PC-3 (cell line): Measurements from ENCODE around the gene E2F8.

Experiments used
- CTCF ChIP-seq: fragments of 300-600 bp; sonication (generic); conservative IDR thresholded peaks from 2 replicates; pipeline ENCODE4 v1.5.1; 2017; ENCODE audit warnings: antibody characterized with exemption, low read depth, mild to moderate bottlenecking, low read length
- EZH2phosphoT487 ChIP-seq: fragments of 300-600 bp; sonication (generic); IDR thresholded peaks from 2 replicates; pipeline ENCODE4 v1.6.1; 2018; ENCODE audit warnings: mild to moderate bottlenecking, antibody characterized with exemption, low read length, borderline replicate concordance

GRCh38 chr11:19218216-19218615 lies 22.5 kb downstream of the E2F8 start:
- TF ChIP-seq CTCF (no peak), EZH2phosphoT487 (no peak)
